Measurements from ENCODE around the gene CYP1B1. TPM values are rescaled to one million over a fixed set of nuclear protein-coding genes. Genes with fewer than 3 reads are reported as not detected.

The CYP1B1 gene
- total and polyA plus RNA-seq, 7 donors = 1.4 to 24.6 (median 12.2) TPM

- WGBS, 2 donors = 81 to 88% methylated on average over 5 of the region's 5 CpGs
- Histone ChIP-seq H3K36me3 (no peaks in the 10 kb centered on the region), H3K4me1 (no peaks in the 10 kb centered on the region), H3K4me3 (no peak overlapping the region), H3K27ac (no peak overlapping the region), H3K9me3 (no peaks in the 10 kb centered on the region), H3K27me3 (no peaks in the 10 kb centered on the region)
- TF ChIP-seq POLR2A (IDR thresholded peaks at IDR 0.05) (no peak), CTCF (IDR thresholded peaks at IDR 0.05) (no peak), POLR2AphosphoS5 (IDR thresholded peaks at IDR 0.05) (no peak), EP300 (IDR thresholded peaks at IDR 0.05) (no peak)
- intact Hi-C loops (cut with DNase I) = no loop called here
- DNase-seq = no peak
These were observed 15.5 kb downstream of the CYP1B1 start for GRCh38 chr2:38060236-38061018.

- no peak for TF ChIP-seq POLR2A (IDR thresholded peaks at IDR 0.05)
- no peak for TF ChIP-seq EP300 (IDR thresholded peaks at IDR 0.05)
- no peak for TF ChIP-seq POLR2AphosphoS5 (IDR thresholded peaks at IDR 0.05)
- TF ChIP-seq CTCF (IDR thresholded peaks at IDR 0.05) = no peak
- H3K4me1 ChIP-seq = no peaks in the 10 kb centered on the region
- H3K27ac ChIP-seq = no peak overlapping the region
- intact Hi-C loops (cut with DNase I) = no loop called here
- no peak overlapping the region for H3K4me3 ChIP-seq
- DNase-seq = no peak
- WGBS, 2 donors = 56 to 85% methylated on average over 3 of the region's 3 CpGs
- no peaks in the 10 kb centered on the region for H3K9me3 ChIP-seq
- no peaks in the 10 kb centered on the region for H3K36me3 ChIP-seq
- no peaks in the 10 kb centered on the region for H3K27me3 ChIP-seq
These were observed 18.1 kb downstream of the CYP1B1 start for GRCh38 chr2:38057651-38058410.

DNA sequence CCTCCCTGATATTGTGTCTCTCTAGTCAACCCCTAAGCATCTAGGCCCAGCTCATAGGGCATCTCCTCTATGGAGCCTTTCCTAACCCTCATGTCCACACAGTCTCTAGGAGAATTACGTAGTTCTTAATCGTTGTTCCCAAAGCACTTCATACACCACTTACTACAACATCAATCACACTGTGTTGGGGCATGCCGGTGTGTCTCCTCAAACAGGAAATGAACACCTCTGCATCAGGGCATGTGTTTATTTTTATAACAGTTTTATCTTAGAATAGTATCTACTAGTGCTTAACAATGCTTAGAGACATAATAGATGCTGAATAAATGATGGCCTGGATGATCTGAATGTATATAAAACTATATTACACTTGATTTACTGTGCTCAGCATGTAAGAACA is 19.7 kb downstream of the CYP1B1 start:
- Histone ChIP-seq H3K9me3 (no peaks in the 10 kb centered on the region), H3K27ac (no peak overlapping the region), H3K4me3 (no peak overlapping the region), H3K4me1 (no peaks in the 10 kb centered on the region), H3K27me3 (no peaks in the 10 kb centered on the region), H3K36me3 (no peaks in the 10 kb centered on the region)
- no peak for TF ChIP-seq CTCF (IDR thresholded peaks at IDR 0.05)
- no peak for TF ChIP-seq EP300 (IDR thresholded peaks at IDR 0.05)
- TF ChIP-seq POLR2AphosphoS5 (IDR thresholded peaks at IDR 0.05) = no peak
- no peak for TF ChIP-seq POLR2A (IDR thresholded peaks at IDR 0.05)
- intact Hi-C loops (cut with DNase I) = no loop called here
- WGBS, 2 donors = 64 to 80% methylated on average over 3 of the region's 3 CpGs
- DNase-seq = no peak

DNA sequence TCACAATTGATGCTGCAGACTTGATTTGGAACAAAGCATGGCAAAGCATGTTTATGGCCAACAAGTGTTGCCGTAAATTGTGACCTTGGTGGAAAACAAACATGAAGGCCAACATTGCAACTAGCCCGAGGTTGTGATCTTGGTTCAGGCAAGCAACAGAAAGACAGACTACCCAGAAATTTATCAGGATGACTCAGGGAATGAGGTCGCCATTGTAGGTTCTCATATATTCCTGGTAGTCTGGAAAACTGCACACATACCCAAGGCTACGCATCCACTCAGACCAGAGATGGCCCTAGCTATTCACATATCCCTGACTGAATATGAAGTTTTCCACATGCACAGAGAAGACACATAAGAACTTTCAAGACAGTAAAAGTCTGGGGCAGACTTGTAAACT is 30.1 kb downstream of the CYP1B1 start:
- Histone ChIP-seq H3K27ac (no peak overlapping the region), H3K4me1 (no peaks in the 10 kb centered on the region), H3K27me3 (no peaks in the 10 kb centered on the region), H3K4me3 (no peak overlapping the region), H3K9me3 (no peaks in the 10 kb centered on the region), H3K36me3 (no peaks in the 10 kb centered on the region)
- TF ChIP-seq CTCF (IDR thresholded peaks at IDR 0.05) = no peak
- no peak for DNase-seq
- intact Hi-C loops (cut with DNase I) = no loop called here
- WGBS, 2 donors = 74 to 85% methylated on average over 4 of the region's 4 CpGs

All from sigmoid colon (tissue), 7 donors.